Osteocyte (in vitro differentiated cells): ENCODE measurements around the gene COX6A1. TPM values are rescaled to one million over a fixed set of nuclear protein-coding genes. Genes with fewer than 3 reads are reported as not detected.

Source experiments
- DNase-seq: peaks from one replicate; pipeline ENCODE4 v3.0.0; 2021; ENCODE audit warnings: mixed read lengths; ENCODE audit not compliant: unreplicated experiment; ENCODE audit errors: extremely low spot score
- H3K27ac Mint-ChIP-seq: one replicate; pipeline ENCODE4 v1.8.0; 2021; ENCODE audit warnings: mild to moderate bottlenecking, mixed read lengths; ENCODE audit not compliant: unreplicated experiment
- H3K27me3 Mint-ChIP-seq: one replicate; pipeline ENCODE4 v1.8.0; 2021; ENCODE audit warnings: mixed read lengths; ENCODE audit not compliant: unreplicated experiment
- H3K36me3 Mint-ChIP-seq: one replicate; pipeline ENCODE4 v1.8.0; 2021; ENCODE audit warnings: mixed read lengths; ENCODE audit not compliant: unreplicated experiment
- H3K4me1 Mint-ChIP-seq: one replicate; pipeline ENCODE4 v1.8.0; 2021; ENCODE audit warnings: mixed read lengths; ENCODE audit not compliant: unreplicated experiment
- H3K4me3 Mint-ChIP-seq: one replicate; pipeline ENCODE4 v1.8.0; 2021; ENCODE audit warnings: mild to moderate bottlenecking, moderate library complexity, mixed read lengths; ENCODE audit not compliant: unreplicated experiment
- H3K9me3 Mint-ChIP-seq: one replicate; pipeline ENCODE4 v1.8.0; 2021; ENCODE audit warnings: mixed read lengths; ENCODE audit not compliant: unreplicated experiment
- CTCF ChIP-seq: fragments of 200-600 bp; sonication (generic); IDR thresholded peaks from 2 replicates; pipeline ENCODE4 v1.5.0; 2021; ENCODE audit warnings: antibody characterized with exemption, mild to moderate bottlenecking, moderate library complexity
- total RNA-seq: library from RNA; stranded (reverse); gene quantifications from 2 replicates; pipeline ENCODE4 v1.2.1, GENCODE V29; 2021

COX6A1 gene
- total RNA-seq, 1 donor from 2014 or later, result 307 TPM

GRCh38 chr12:120489018-120489417, 51.1 kb downstream of the COX6A1 start:
- TF ChIP-seq CTCF, result no peak

GRCh38 chr12:120490325-120490724, 52.4 kb downstream of the COX6A1 start:
- no peaks in the 10 kb centered on the region for H3K27me3 Mint-ChIP-seq
- H3K9me3 Mint-ChIP-seq, result no peaks in the 10 kb centered on the region
- H3K4me1 Mint-ChIP-seq, result peaks cover 8% of the 10 kb centered on the region
- no peak overlapping the region for H3K27ac Mint-ChIP-seq
- peaks cover 6% of the 10 kb centered on the region for H3K36me3 Mint-ChIP-seq
- no peak for TF ChIP-seq CTCF
- no peak overlapping the region for H3K4me3 Mint-ChIP-seq
- DNase-seq, result no peak

More at GRCh38 chr12:120489018-120489417, 51.1 kb downstream of the COX6A1 start:
- DNase-seq, result no peak
- Mint-ChIP-seq H3K4me3 (no peak overlapping the region), H3K36me3 (peaks cover 6% of the 10 kb centered on the region), H3K27me3 (no peaks in the 10 kb centered on the region), H3K9me3 (no peaks in the 10 kb centered on the region), H3K27ac (no peak overlapping the region), H3K4me1 (no peaks in the 10 kb centered on the region)

Other genes starting within 250 kb of the COX6A1 start
- gene GCN1, start 243.4 kb upstream of the COX6A1 start, total RNA-seq, result 106 and 115 TPM in 2 replicates
- 2,037 TPM in 2 replicates for gene RPLP0, start 237.0 kb upstream of the COX6A1 start, total RNA-seq
- gene PXN, start 172.4 kb upstream of the COX6A1 start, total RNA-seq, result 76.7 and 79.9 TPM in 2 replicates
- 6,059 and 6,780 TPM in 2 replicates for gene RNU4-2, start 146.2 kb upstream of the COX6A1 start, total RNA-seq
- gene RNU4-1, start 144.9 kb upstream of the COX6A1 start, total RNA-seq, result 2,875 and 3,252 TPM in 2 replicates
- 0.94 and 0.97 TPM in 2 replicates for gene SIRT4, start 135.8 kb upstream of the COX6A1 start, total RNA-seq
- gene PLA2G1B, start 110.3 kb upstream of the COX6A1 start, total RNA-seq, result 0.67 and 1.2 TPM in 2 replicates
- gene MSI1, start 68.9 kb upstream of the COX6A1 start, total RNA-seq, result 1.0 and 1.3 TPM in 2 replicates
- gene TRIAP1, start 8.3 kb downstream of the COX6A1 start, total RNA-seq, result 23.9 and 25.6 TPM in 2 replicates
- 16.1 and 21.1 TPM in 2 replicates for gene GATC, start 8.3 kb downstream of the COX6A1 start, total RNA-seq
- 143 and 151 TPM in 2 replicates for gene SRSF9, start 31.6 kb downstream of the COX6A1 start, total RNA-seq
- gene DYNLL1, start 58.0 kb downstream of the COX6A1 start, total RNA-seq, result 324 and 325 TPM in 2 replicates
- gene COQ5, start 91.0 kb downstream of the COX6A1 start, total RNA-seq, result 20.4 and 24.0 TPM in 2 replicates
- gene RNF10, start 96.2 kb downstream of the COX6A1 start, total RNA-seq, result 139 and 177 TPM in 2 replicates
- 36.9 and 42.0 TPM in 2 replicates for gene POP5, start 143.3 kb downstream of the COX6A1 start, total RNA-seq
- not detected in 2 replicates for gene CABP1, start 202.5 kb downstream of the COX6A1 start, total RNA-seq
- gene MLEC, start 249.0 kb downstream of the COX6A1 start, total RNA-seq, result 129 TPM in 2 replicates